ELF-1 (cell line): ENCODE results near the gene NDUFS3.
"Not testable (repeated sequence)": the region's sequence is repeated elsewhere in the genome, so short reads cannot be mapped to it uniquely, and the experiment has no call there.

Source experiments
- DNase-seq: peaks from one replicate; pipeline ENCODE4 v3.0.0-alpha.2; 2016; ENCODE audit warnings: low read depth, low spot score

Gene NDUFS3

GRCh38 chr11:47578524-47579494 lies at the start of gene NDUFS3, which contains the start of gene KBTBD4:
TSS of gene NDUFS3 (plus strand) at chr11:47579074. CDS start at chr11:47579092, 18 bp downstream.
TSS of gene KBTBD4 (minus strand) at chr11:47578970. CDS start at chr11:47578951, 19 bp downstream.
- peak; percentile 96 for DNase-seq

GRCh38 chr11:47529951-47530350 lies 48.9 kb upstream of the NDUFS3 start:
- no peak for DNase-seq

- DNase-seq: not testable (repeated sequence)
These were observed 48.2 kb upstream of the NDUFS3 start for GRCh38 chr11:47530721-47531120.

GRCh38 chr11:47531666-47532065 lies 47.2 kb upstream of the NDUFS3 start:
- DNase-seq: no peak

GRCh38 chr11:47532597-47533213 lies 46.2 kb upstream of the NDUFS3 start:
- no peak for DNase-seq

- DNase-seq: no peak
These were observed 45.2 kb upstream of the NDUFS3 start for GRCh38 chr11:47533690-47534151.

- DNase-seq: no peak
These were observed 44.1 kb upstream of the NDUFS3 start for GRCh38 chr11:47534704-47535251.

GRCh38 chr11:47536915-47537314 lies 42.0 kb upstream of the NDUFS3 start:
- no peak for DNase-seq

GRCh38 chr11:47538741-47539565 lies 39.9 kb upstream of the NDUFS3 start:
- DNase-seq: no peak

GRCh38 chr11:47539681-47540039 lies 39.2 kb upstream of the NDUFS3 start:
- no peak for DNase-seq

- no peak for DNase-seq
These were observed 37.8 kb upstream of the NDUFS3 start for GRCh38 chr11:47541070-47541469.

GRCh38 chr11:47545298-47545697 lies 33.6 kb upstream of the NDUFS3 start:
- DNase-seq: no peak

GRCh38 chr11:47546274-47546673 lies 32.6 kb upstream of the NDUFS3 start:
- DNase-seq: not testable (repeated sequence)

GRCh38 chr11:47550288-47551047 lies 28.4 kb upstream of the NDUFS3 start:
- no peak for DNase-seq

GRCh38 chr11:47551086-47551485 lies 27.8 kb upstream of the NDUFS3 start:
- peak; percentile 31 for DNase-seq

GRCh38 chr11:47552056-47552565 lies 26.8 kb upstream of the NDUFS3 start:
- peak; percentile 62 for DNase-seq

GRCh38 chr11:47552566-47553405 lies 26.1 kb upstream of the NDUFS3 start, which contains the start of gene CELF1:
TSS of gene CELF1 (minus strand) at chr11:47553132. CDS start at chr11:47499523, 53,609 bp downstream.
- peak; percentile 95 for DNase-seq

GRCh38 chr11:47553406-47553743 lies 25.5 kb upstream of the NDUFS3 start:
- no peak for DNase-seq

GRCh38 chr11:47557004-47557403 lies 21.9 kb upstream of the NDUFS3 start:
- not testable (repeated sequence) for DNase-seq
